SU-DHL-6 (cell line): ENCODE data around the gene HOXA7.

ENCODE experiments used
- CTCF ChIP-seq: fragments of 200-600 bp; sonication (generic); IDR thresholded peaks from one replicate; pipeline ENCODE4 v1.5.1; 2017; ENCODE audit warnings: antibody characterized with exemption, mild to moderate bottlenecking, low read length, moderate library complexity; ENCODE audit not compliant: insufficient read depth, poor library complexity, severe bottlenecking
- EZH2phosphoT487 ChIP-seq: fragments of 200-600 bp; sonication (generic), shearing (Covaris generic); conservative IDR thresholded peaks from 2 replicates; pipeline ENCODE4 v1.6.1; 2018; ENCODE audit warnings: mild to moderate bottlenecking, antibody characterized with exemption, low read length, moderate library complexity, mixed read lengths

- TF ChIP-seq CTCF (no peak), EZH2phosphoT487 (no peak)
These were observed 6.5 kb downstream of the HOXA7 start for GRCh38 chr7:27149842-27150567.
